HL-60 (cell line): Measurements from ENCODE around the gene TIMELESS.

Source experiments
- CTCF ChIP-seq: IDR thresholded peaks from one replicate; pipeline ENCODE4 v1.5.1; 2011; ENCODE audit warnings: low read length, control low read depth, inconsistent platforms; ENCODE audit not compliant: insufficient read depth
- POLR2AphosphoS5 ChIP-seq: IDR thresholded peaks from 2 replicates; pipeline ENCODE4 v1.6.1; 2012; ENCODE audit warnings: low read depth

- TF ChIP-seq CTCF (no peak), POLR2AphosphoS5 (no peak)
Observed at GRCh38 chr12:56431850-56432249, 17.4 kb downstream of the TIMELESS start.
